NCI-H2171 (cell line): ENCODE results near the gene SSTR5.

Experiments used
- DNase-seq: peaks from one replicate; lab custom pipeline; 2025; lab: John Stamatoyannopoulos, UW

The SSTR5 gene

GRCh38 chr16:1054660-1055556 is 17.6 kb upstream of the SSTR5 start:
- no peak for DNase-seq

GRCh38 chr16:1055557-1055924 is 17.0 kb upstream of the SSTR5 start:
- no peak for DNase-seq

- no peak for DNase-seq
Measured at GRCh38 chr16:1056196-1056595, 16.4 kb upstream of the SSTR5 start.

- no peak for DNase-seq
Measured at GRCh38 chr16:1057252-1057932, 15.2 kb upstream of the SSTR5 start.

- no peak for DNase-seq
Measured at GRCh38 chr16:1058216-1058615, 14.3 kb upstream of the SSTR5 start.

GRCh38 chr16:1059310-1059709 is 13.2 kb upstream of the SSTR5 start:
- DNase-seq = no peak

- DNase-seq = no peak
Measured at GRCh38 chr16:1060416-1061340, 11.9 kb upstream of the SSTR5 start.

- no peak for DNase-seq
Measured at GRCh38 chr16:1061769-1062505, 10.6 kb upstream of the SSTR5 start.

GRCh38 chr16:1062895-1063294 is 9.7 kb upstream of the SSTR5 start:
- DNase-seq = no peak

GRCh38 chr16:1063728-1064127 is 8.8 kb upstream of the SSTR5 start:
- DNase-seq = no peak

- DNase-seq = no peak
Measured at GRCh38 chr16:1065469-1066128, 6.9 kb upstream of the SSTR5 start.

GRCh38 chr16:1066584-1067172 is 5.9 kb upstream of the SSTR5 start:
- no peak for DNase-seq

GRCh38 chr16:1067629-1068028 is 4.9 kb upstream of the SSTR5 start:
- DNase-seq = no peak

- no peak for DNase-seq
Measured at GRCh38 chr16:1068451-1068850, 4.1 kb upstream of the SSTR5 start.

GRCh38 chr16:1069154-1069553 is 3.4 kb upstream of the SSTR5 start:
- no peak for DNase-seq

GRCh38 chr16:1070084-1070863 is 2.3 kb upstream of the SSTR5 start:
- DNase-seq = no peak

- DNase-seq = no peak
Measured at GRCh38 chr16:1070864-1071408, 1.6 kb upstream of the SSTR5 start.

GRCh38 chr16:1071561-1072225 is 854 bp upstream of the SSTR5 start:
- DNase-seq = no peak

- DNase-seq = no peak
Measured at GRCh38 chr16:1073262-1073558, 663 bp downstream of the SSTR5 start.
